ENCODE data around the gene IFT74.
A peak's percentile ranks its signal among the peaks of the same experiment; 100 is the strongest.

IFT74 gene

GRCh38 chr9:26975728-26976707 is 19.8 kb downstream of the IFT74 start:
- peak; percentile 28 for DNase-seq

GRCh38 chr9:26983340-26983739 is 27.1 kb downstream of the IFT74 start:
- DNase-seq = no peak

- DNase-seq = no peak
Observed at GRCh38 chr9:26995810-26996209, 39.6 kb downstream of the IFT74 start.

DNA sequence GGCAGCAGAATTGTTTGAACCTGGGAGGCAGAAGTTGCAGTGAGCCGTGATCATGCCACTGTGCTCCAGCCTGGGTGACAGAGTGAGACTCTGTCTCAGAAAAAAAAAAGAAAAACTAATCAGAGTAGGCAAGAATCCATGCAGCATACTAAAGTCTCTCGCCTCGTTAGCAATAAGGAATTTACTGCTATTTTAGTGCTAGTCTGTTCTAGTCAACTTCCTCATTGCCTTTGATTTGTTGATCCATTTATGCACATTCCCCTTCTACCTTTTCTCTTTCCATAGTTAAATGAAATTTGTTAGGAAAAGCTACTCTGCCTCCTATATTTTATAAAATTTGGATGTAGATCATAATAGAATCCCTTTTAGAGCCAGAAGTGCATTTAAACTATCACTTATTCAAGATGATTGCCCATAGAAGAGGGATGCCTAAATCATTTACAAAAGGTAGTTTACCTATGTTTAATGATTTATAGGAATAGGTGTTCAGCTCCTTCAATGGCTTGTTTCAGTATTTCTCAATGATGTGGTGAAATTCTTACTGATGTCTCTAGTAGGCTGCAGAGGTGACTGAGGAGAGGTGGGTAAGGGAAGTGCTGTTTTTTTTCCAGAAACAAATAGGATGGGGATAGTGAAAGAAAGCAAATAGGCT is 47.3 kb downstream of the IFT74 start:
- DNase-seq = no peak

DNA sequence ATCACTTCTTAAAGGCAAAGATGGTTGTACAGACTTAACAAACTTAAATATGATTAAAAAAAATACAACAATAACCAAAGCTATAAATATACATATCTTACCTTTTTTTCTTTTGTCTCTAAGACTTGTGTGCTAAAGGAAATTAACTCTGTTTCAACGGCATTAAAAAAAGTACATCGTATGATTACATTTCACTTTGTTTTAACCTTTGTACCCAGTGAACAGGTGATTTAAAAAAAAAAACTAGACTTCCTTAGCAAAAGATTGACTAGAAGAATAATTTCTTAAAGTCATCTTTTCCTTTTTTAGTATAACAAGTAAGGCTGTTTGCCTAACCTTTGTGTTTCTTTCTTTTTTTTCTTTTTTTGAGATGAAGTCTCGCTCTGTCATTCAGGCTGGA is 49.3 kb downstream of the IFT74 start, which contains the start of gene LRRC19:
Gene LRRC19 (minus strand): TSS at position 182 of the 400 bp plus-strand sequence. CDS start 5,978 bp downstream, outside the sequence.
- DNase-seq = no peak

DNA sequence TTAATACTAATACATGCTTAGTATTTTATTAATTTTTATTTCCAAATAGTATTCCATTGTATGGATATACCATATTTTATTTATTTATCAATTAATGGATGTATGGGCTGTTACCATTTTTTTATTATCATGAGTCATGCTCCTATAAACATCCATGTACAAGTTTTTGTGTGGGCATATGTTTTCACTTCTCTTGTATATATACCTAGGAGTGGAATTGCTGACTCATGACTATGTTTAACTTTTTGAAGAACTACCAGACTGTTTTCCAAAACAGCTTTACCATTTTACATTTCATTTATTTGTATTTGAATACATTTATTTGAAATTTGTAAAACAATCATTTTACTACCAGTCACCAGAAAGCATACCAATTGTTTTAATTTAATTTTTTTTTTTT is 63.4 kb downstream of the IFT74 start:
- DNase-seq = no peak

DNA sequence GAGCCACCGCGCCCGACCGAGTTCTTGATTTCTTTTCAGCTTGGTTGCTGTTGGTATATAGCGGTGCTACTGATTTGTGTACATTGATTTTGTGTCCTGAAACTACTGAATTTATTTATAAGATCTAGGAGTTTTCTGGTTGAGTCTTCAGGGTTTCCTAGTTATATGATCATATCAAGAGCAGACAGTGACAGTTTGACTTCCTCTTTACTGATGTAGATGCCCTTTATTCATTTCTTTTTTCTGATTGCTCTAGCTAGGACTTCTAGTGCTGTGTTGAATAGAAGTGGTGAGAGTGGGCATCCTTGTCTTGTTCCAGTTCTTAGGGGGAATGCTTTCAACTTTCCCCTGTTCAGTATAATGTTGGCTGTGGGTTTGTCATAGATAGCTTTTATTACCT is 66.7 kb downstream of the IFT74 start:
- no peak for DNase-seq

DNA sequence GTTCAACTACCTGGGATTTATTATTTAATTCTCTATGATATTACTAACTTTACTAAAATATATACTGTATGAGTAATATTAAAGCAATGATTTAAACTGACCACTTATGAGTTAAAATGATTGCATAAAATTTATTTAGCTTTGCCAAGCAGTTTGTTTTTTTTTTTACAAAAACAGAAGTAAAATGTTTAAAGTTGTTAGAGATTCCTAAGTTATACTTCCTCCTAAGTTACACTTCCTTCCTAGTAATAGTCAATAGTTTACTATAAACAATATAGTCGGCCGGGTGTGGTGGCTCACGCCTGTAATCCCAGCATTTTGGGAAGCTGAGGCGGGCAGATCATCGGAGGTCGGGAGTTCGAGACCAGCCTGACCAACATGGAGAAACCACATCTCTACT is 73.0 kb downstream of the IFT74 start:
- DNase-seq = no peak

DNA sequence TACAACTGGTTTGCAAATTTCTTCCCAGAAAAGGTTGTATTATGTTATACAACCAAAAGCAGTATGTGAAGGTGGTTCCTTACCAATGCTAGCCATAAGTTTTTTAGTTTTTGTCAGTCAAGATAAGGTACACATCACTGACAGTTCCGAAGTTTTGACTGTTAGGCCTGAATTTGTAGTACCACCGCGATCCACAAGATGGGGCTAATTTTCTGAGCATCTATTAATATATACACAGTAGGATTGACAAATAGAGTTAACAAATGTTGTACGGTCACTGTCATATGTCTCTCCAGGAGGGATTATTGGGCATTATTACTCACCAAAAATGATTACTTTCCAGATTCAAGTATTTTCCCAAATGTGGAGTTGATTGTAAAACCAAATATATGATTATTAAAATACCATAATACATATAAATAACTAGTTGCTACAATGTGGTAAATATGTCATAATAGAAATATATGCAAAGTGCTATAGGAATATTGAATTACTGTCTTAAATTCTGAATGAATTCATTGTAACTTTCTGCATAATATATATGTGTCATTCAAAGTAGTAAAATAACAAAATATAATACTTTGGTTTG is 77.7 kb downstream of the IFT74 start:
- peak; percentile 12 for DNase-seq

DNA sequence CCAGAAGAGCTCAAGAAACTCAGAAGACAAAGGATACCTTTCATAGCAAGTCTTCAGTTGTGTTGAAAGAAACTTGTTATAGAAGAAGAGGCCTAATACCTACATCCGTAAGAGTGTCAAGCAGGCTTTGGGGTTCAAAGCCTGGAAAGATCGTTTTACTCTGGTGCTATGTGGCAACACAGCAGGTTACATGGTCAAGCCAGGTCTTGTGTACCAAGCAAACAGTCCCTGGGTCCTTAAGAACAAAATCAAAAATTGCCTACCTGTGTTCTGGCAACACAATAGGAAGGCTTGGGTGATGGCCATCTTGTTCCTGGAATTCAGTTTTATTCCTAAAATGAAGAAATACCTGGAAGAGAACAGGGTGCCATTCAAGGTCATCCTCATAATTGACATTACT is 81.3 kb downstream of the IFT74 start:
- no peak for DNase-seq

DNA sequence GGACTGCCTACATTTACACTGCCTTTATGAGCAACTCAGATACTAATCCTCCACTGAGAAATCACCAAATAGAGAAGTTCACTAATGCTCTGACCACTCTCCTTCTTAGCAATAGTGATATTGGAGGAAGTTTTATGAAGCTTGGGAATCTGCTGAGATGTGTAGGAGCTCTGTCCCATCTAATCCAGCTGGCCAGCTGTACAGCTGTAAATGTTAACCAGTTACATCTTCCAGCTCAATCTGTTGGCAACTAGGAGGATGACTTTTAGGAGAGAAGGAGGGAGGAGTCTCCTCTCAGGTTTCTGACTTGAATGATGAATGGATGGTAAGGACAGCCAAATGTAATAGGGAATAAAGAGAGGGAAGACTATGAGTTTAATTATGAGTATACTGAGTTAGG is 85.5 kb downstream of the IFT74 start:
- no peak for DNase-seq

- no peak for DNase-seq
Observed at GRCh38 chr9:27042476-27042875, 86.3 kb downstream of the IFT74 start.

GRCh38 chr9:27043176-27043575 is 87.0 kb downstream of the IFT74 start:
- no peak for DNase-seq

DNA sequence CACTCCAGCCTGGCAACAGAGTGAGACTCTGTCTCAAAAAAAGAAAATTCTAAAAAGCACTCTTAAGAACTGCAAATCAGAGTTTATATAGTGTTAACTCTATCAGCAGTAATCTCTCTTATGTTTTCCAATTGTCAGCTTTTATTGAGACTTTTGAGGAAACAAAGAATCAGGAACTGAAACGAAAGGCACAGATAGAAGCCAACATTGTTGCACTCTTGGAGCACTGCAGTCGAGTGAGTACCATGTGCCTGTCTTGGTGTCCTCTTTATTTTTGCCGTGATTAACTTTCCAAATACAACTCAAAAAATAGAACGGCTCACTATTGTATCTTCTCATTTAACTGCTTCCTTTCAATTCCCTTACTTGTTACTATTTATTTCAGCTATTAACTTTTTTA is 90.9 kb downstream of the IFT74 start:
- no peak for DNase-seq

DNA sequence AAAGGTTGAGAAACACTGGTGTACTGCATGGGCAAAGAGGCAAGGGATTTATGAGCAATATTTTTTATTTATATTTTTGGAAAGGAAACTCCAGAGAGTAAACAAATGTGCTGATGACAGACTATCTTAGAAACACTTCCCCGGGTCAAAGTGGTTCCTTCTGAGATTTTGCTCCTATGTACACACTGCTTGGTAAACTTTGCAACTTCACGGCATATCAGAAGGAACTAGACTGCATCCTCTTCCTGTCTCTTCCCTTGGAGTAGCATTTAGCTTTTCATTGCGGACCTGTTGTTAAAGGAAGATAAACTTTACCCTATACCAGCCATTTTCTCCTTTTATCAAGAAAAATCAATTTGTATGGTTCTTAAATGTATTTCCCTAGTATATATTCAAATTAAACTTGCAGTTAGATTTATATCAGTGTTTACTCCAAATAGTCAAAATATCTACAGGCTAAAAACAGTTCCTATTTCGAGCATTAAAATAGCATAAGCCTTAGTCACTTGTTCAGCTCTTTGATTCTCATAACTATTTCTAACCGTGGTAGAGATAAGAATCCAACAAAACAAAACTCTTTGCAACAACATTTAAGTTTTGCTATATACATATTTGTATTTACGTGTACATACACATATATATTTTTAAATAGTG is 97.3 kb downstream of the IFT74 start:
- DNase-seq = no peak

DNA sequence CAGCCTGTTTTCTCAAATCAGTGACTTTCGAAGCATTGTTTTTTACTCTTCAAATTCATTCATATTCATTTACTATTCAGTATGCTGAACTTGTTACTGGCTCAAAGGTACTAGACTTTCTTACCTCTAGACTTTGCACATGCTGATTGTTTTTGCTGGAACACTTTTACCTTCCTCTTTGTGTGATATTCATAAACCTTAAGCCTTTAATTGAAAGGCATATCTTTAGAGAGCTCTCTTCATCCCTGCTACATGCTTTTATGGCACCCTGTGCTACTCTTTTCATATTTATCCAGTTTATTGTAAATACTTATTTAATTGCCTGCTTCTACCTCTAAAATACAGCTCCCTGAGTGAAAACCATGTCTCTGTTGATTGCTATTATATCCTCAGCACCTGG is 97.9 kb downstream of the IFT74 start:
- DNase-seq = no peak

DNA sequence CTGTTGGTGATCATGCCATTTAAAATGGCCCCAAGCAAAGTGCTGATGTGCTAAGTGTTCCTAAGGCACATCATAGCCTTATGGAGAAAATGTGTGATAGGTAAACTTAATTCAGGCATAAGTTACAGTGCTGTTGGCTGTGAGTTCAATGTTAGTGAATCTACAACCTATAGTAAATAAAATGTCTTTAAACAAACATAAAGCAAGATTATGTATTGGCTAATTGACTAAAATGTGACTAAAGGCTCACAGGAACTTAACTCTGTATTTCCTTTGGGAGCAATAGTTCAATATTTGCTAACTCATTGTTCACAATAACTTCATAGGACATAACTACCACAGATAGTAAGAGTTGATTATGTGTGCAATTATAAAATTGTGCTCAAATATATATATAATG is 98.6 kb downstream of the IFT74 start:
- DNase-seq = no peak

DNA sequence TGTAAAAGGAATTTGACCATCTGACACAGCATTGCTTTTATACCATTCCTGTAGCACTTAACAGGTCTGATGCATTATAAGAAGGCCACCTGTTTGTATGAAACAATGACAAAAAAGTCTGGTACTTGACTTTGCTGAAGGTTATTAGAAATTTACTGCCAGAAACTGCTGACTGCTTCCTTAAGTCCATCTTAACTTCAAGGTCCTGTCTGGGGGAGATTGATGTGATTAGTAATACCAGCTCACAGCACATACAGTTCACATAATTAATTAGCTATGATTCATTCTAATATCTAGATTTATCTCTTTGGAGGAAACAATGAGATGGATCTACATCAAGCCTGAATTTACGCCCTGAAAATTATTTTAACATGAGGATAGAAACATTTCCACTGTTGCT is 103.2 kb downstream of the IFT74 start:
- no peak for DNase-seq

DNA sequence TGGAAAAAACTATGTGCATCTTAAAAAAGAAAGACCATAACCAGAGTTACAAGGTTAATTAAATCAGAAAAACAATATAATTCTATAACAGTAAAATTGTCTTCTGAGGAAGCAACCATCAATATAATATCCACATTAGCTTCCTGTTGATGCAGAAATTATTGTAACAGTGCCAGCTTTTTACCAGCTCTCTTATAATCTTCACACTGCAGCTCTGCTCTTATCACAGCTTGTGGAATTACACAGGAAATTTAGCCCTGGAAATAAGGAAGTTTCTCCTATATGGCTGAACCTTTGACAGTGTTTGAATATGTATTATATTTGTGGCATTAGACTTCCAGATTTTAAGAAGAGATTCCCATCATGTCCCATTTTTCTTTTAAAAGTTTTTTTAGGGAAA is 103.7 kb downstream of the IFT74 start:
- DNase-seq = no peak

DNA sequence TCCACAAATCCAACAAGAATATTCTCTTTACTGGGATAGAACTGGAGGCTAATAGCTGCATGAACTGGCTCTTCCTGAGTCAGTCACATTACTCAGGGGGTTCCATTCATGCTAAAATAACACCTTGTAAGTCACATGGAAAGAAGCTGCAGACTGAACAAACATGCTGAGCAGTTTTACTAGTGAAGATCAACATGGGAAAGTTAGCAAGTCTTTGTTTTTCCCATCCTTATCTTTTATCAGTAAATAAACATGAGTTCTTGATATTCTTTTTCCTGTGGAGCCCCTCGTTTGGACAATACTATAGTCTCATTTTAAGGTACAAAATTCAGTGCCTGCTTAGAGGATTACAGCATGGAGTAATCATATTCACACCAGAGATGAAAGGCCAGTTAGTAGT is 109.1 kb downstream of the IFT74 start:
- DNase-seq = no peak

- DNase-seq = no peak
Observed at GRCh38 chr9:27073841-27074728, 117.9 kb downstream of the IFT74 start.

DNA sequence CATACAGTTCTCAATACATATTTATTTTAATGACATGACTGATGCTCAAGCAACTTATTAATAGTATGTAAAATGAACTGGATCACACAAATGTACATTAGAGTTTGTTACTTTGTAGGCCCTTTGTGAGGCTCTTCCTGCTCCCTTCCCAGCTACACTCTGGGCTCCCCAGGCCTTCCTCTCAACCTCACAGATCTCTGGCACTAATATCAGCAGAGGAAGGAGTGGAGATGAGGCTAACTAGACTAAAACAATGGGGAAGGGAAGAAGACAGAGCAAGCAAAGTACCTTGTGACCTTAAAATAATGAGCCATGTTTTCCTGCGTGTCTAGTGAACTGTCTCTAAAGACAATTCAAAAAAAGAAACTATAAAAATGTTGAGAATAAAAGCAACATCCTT is 122.5 kb downstream of the IFT74 start:
- DNase-seq = no peak
